ENCODE measurements around the gene KYNU. TPM values are rescaled to one million over a fixed set of nuclear protein-coding genes. Genes with fewer than 3 reads are reported as not detected.
A peak's percentile ranks its signal among the peaks of the same experiment; 100 is the strongest.

The KYNU gene
- total and polyA plus RNA-seq, 11 donors: 0.38 to 14.0 (median 0.77) TPM

GRCh38 chr2:143026411-143027054 is 149.1 kb downstream of the KYNU start:
- H3K4me3 ChIP-seq: no peak overlapping the region
- peak; percentile 42 to 79 (median 63) for ATAC-seq
- 17 to 31% (median 26%) methylated on average over 22 to 28 of the region's 28 CpGs for WGBS, 4 donors
- no peaks in the 10 kb centered on the region for H3K36me3 ChIP-seq
- peaks cover 0 to 21% (median 7%) of the 10 kb centered on the region in 9 donors for H3K27me3 ChIP-seq
- intact Hi-C loops (cut with DNase I): no loop called here
- H3K27ac ChIP-seq: no peak overlapping the region
- no peak for TF ChIP-seq POLR2A (IDR thresholded peaks at IDR 0.05)
- TF ChIP-seq CTCF (IDR thresholded peaks at IDR 0.05): no peak
- no peaks in the 10 kb centered on the region for H3K9me3 ChIP-seq
- peaks cover 0 to 3% (median 0%) of the 10 kb centered on the region in 12 donors for H3K4me1 ChIP-seq
- DNase-seq: peak in 3 of 5 donors; percentile 14 to 35 (median 17)

- no peak overlapping the region for H3K4me3 ChIP-seq
- no peaks in the 10 kb centered on the region for H3K36me3 ChIP-seq
- no peak overlapping the region for H3K27ac ChIP-seq
- no peak for TF ChIP-seq POLR2A (IDR thresholded peaks at IDR 0.05)
- TF ChIP-seq CTCF (IDR thresholded peaks at IDR 0.05): no peak
- H3K27me3 ChIP-seq: peaks cover 0 to 21% (median 7%) of the 10 kb centered on the region in 9 donors
- peaks cover 0 to 3% (median 0%) of the 10 kb centered on the region in 12 donors for H3K4me1 ChIP-seq
- intact Hi-C loops (cut with DNase I): no loop called here
- DNase-seq (no peak), ATAC-seq (no peak)
- WGBS, 4 donors: 77 to 95% (median 91%) methylated on average over 2 of the region's 2 CpGs
- H3K9me3 ChIP-seq: no peaks in the 10 kb centered on the region
Observed at GRCh38 chr2:143029141-143029540, 151.7 kb downstream of the KYNU start.

- H3K4me3 ChIP-seq: no peak overlapping the region
- peak overlapping the region in 1 of 12 donors; percentile 72 for H3K27ac ChIP-seq
- DNase-seq (no peak), ATAC-seq (no peak)
- intact Hi-C loops (cut with DNase I): loop anchor here in 3 of 10 donors (10.0 kb wide), 2 partner anchors 225 to 235 kb away; no protein-coding TSS in a partner anchor
- H3K4me1 ChIP-seq: peaks cover 0 to 3% (median 0%) of the 10 kb centered on the region in 12 donors
- TF ChIP-seq POLR2A (IDR thresholded peaks at IDR 0.05) (no peak), CTCF (IDR thresholded peaks at IDR 0.05) (no peak)
- peaks cover 0 to 21% (median 7%) of the 10 kb centered on the region in 9 donors for H3K27me3 ChIP-seq
- 71 to 79% (median 72%) methylated on average over 2 of the region's 2 CpGs for WGBS, 4 donors
- H3K9me3 ChIP-seq: no peaks in the 10 kb centered on the region
- no peaks in the 10 kb centered on the region for H3K36me3 ChIP-seq
Observed at GRCh38 chr2:143030127-143030526, 152.7 kb downstream of the KYNU start.

- intact Hi-C loops (cut with DNase I): loop anchor here in 3 of 10 donors (10.0 kb wide), 2 partner anchors 220 to 230 kb away; no protein-coding TSS in a partner anchor
- peak in 4 of 5 donors; percentile 29 to 39 (median 31) for DNase-seq
- Histone ChIP-seq H3K36me3 (no peaks in the 10 kb centered on the region), H3K9me3 (no peaks in the 10 kb centered on the region), H3K27me3 (no peaks in the 10 kb centered on the region), H3K4me3 (no peak overlapping the region), H3K27ac (no peak overlapping the region), H3K4me1 (no peaks in the 10 kb centered on the region)
- WGBS, 4 donors: 30 to 37% (median 32%) methylated on average over 5 of the region's 5 CpGs
- peak; percentile 92 to 99 (median 96) for TF ChIP-seq CTCF (IDR thresholded peaks at IDR 0.05)
- TF ChIP-seq POLR2A (IDR thresholded peaks at IDR 0.05): no peak
- ATAC-seq: peak in 3 of 4 donors; percentile 49 to 83 (median 69)
Observed at GRCh38 chr2:143034292-143035074, 157.0 kb downstream of the KYNU start.
